ENCODE results near the gene NDUFV2.
"Not testable (repeated sequence)": the region's sequence is repeated elsewhere in the genome, so short reads cannot be mapped to it uniquely, and the experiment has no call there.

Gene NDUFV2

GRCh38 chr18:9102508-9103375 lies at the start of gene NDUFV2:
Gene NDUFV2 (plus strand): TSS chr18:9102699. CDS start chr18:9102744, 45 bp downstream.
- DNase-seq = peak; percentile 84

DNA sequence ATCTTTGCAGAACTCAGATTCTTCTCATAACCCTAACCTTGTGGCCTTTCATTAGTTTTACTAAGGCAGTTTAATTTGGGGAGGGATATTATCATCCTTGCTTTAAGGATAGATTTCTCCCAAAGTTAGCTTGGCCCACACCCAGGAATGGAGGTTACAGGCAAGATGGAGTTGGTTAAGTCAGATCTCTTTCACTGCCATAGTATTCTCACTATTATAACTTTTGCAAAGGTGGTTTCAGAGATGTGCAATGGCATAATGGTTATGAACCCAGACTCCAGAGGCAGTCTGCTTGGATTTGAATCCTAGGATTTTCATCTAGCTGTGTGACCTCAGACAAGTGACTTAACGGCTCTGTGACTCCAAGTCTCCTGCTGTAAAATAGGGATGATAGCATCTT lies 48.7 kb upstream of the NDUFV2 start:
- no peak for DNase-seq

- DNase-seq = no peak
These were observed 47.3 kb upstream of the NDUFV2 start for GRCh38 chr18:9055185-9055584.

GRCh38 chr18:9055626-9056025 lies 46.9 kb upstream of the NDUFV2 start:
- DNase-seq = no peak

- DNase-seq = no peak
These were observed 44.9 kb upstream of the NDUFV2 start for GRCh38 chr18:9057646-9058045.

- no peak for DNase-seq
These were observed 44.1 kb upstream of the NDUFV2 start for GRCh38 chr18:9058406-9058805.

DNA sequence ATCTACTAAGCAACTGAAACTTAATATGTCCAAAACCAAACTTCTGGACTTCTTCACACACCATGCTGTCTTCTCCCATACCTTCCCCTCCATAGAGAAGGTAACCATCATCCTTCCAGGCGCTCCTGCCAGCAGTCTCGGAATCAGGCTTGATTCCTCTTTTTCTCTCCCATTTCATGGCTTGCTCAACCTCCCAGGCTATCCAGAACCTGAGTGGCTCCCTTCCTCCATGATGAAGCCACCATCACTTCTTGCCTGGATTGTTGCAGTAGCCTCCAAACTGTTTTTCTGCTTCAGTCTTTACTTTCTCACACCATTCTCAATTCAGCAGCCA lies 40.1 kb upstream of the NDUFV2 start:
- no peak for DNase-seq

- no peak for DNase-seq
These were observed 36.6 kb upstream of the NDUFV2 start for GRCh38 chr18:9065864-9066263.

DNA sequence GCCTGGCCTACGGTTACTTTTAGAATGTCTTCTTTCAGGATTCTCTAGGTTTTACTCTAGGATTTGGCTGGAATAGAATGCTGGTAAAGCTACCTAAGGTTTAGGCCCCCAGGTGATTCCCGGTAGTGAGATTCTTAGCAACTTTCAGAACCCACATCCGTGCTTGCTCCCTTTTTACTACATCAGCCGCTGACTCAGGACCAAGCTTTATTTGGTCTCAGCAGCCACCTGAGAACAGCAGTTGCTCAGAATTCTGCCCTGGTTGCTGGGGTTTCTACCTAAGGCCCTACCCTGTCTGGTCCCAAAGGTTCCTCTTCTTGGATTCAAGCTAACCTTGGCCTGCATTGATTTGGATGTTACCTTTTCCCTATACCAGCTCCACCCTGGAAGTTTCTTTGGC lies 36.1 kb upstream of the NDUFV2 start:
- DNase-seq = no peak

GRCh38 chr18:9066817-9067306 lies 35.6 kb upstream of the NDUFV2 start:
- no peak for DNase-seq

- DNase-seq = no peak
These were observed 34.7 kb upstream of the NDUFV2 start for GRCh38 chr18:9067823-9068222.

DNA sequence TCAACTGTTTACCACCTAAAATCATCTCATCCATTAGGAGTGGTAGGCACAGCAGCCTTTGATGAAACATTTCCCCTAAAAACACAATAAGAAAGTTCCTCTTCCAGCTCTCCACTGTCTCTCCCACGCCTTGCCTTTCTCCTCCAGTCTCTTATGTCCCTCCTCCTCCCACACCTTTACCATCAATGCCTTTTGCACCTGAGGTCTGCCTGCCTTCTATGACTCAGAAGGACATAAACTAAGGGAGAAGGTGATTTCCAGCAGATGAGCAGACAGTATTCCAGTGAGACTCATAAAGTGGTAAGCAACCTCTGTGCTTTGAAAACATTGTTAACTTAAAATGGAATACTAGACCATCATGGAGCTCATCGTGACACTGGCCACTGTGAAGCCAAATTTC lies 34.2 kb upstream of the NDUFV2 start:
- no peak for DNase-seq

GRCh38 chr18:9069601-9070000 lies 32.9 kb upstream of the NDUFV2 start:
- no peak for DNase-seq

- DNase-seq = no peak
These were observed 32.3 kb upstream of the NDUFV2 start for GRCh38 chr18:9070212-9070611.

- no peak for DNase-seq
These were observed 22.5 kb upstream of the NDUFV2 start for GRCh38 chr18:9079818-9080528.

- DNase-seq = no peak
These were observed 20.6 kb upstream of the NDUFV2 start for GRCh38 chr18:9081940-9082339.

GRCh38 chr18:9082711-9083510 lies 19.6 kb upstream of the NDUFV2 start:
- DNase-seq = no peak

- DNase-seq = no peak
These were observed 16.5 kb upstream of the NDUFV2 start for GRCh38 chr18:9086015-9086414.

DNA sequence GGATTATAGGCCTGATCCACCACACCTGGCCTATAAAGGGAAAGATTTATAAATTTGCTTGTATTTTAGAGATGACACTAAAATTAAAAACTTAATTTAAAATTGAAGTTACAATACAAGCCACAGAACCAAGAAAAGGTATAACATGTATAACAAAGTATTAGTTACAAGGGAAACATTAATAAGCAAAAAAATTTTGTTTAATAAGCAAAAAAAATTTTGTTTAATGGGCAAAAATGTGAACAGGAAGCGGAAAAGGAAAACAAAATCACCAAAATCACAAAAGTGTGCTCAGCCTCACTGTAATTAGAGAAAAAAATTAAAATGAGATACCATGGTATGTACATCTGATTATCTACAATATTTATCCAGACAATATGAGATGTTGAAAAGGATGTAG lies 15.9 kb upstream of the NDUFV2 start:
- DNase-seq = no peak

- no peak for DNase-seq
These were observed 15.4 kb upstream of the NDUFV2 start for GRCh38 chr18:9087144-9087543.

DNA sequence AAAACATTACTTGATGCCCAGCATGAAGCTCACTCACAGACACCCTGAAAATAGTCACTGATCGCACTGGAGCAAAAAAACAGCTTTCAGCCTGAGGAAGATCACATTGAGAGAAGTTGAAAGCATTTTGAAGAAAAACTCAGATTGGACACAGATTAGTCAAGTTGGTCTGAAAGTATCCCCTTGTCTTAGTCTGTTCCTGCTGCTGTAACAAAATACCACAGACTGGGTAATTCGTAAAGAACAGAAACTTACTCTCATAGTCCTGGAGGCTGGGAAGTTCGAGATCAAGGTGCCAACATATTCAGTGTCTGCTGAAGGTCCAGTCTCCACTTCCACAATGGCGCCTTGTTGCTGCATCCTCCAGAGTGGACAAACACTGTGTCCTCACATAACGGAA lies 14.2 kb upstream of the NDUFV2 start:
- no peak for DNase-seq

- DNase-seq = not testable (repeated sequence)
These were observed 13.8 kb upstream of the NDUFV2 start for GRCh38 chr18:9088727-9089126.

- DNase-seq = no peak
These were observed 11.9 kb upstream of the NDUFV2 start for GRCh38 chr18:9090578-9090977.

Measured in NCI-H748 treated with DMSO at 0.1 percent for 48 hours (cell line).